H1 (cell line): ENCODE data around the gene FXYD3. TPM values are rescaled to one million over a fixed set of nuclear protein-coding genes. Genes with fewer than 3 reads are reported as not detected.

Experiments
- CTBP2 ChIP-seq: IDR thresholded peaks from 2 replicates; pipeline ENCODE4 v1.7.0; 2011; ENCODE audit warnings: borderline replicate concordance, mild to moderate bottlenecking, moderate library complexity, mixed read lengths, low read length; ENCODE audit not compliant: insufficient read depth, insufficient read length
- NANOG ChIP-seq: IDR thresholded peaks from 2 replicates; pipeline ENCODE4 v1.6.1; 2011; ENCODE audit warnings: low read length, low read depth, mild to moderate bottlenecking, inconsistent platforms; ENCODE audit not compliant: insufficient read depth, poor library complexity, severe bottlenecking
- NRF1 ChIP-seq: IDR thresholded peaks from 2 replicates; pipeline ENCODE4 v1.6.1; 2011; ENCODE audit warnings: mild to moderate bottlenecking, low read depth, low read length, improper control_type of control experiment
- SAP30 ChIP-seq: fragments of 300-600 bp; sonication (generic); IDR thresholded peaks from 2 replicates; pipeline ENCODE4 v1.7.1; 2012; ENCODE audit warnings: low read length, moderate library complexity, mild to moderate bottlenecking, inconsistent platforms; ENCODE audit not compliant: insufficient read depth, insufficient replicate concordance
- SRF ChIP-seq: IDR thresholded peaks from 2 replicates; pipeline ENCODE4 v1.6.1; 2011; ENCODE audit warnings: mild to moderate bottlenecking, low read depth, low read length, moderate library complexity
- TAF1 ChIP-seq: IDR thresholded peaks from 2 replicates; pipeline ENCODE4 v1.6.1; 2011; ENCODE audit warnings: mild to moderate bottlenecking, low read depth, low read length
- TBP ChIP-seq: IDR thresholded peaks from 2 replicates; pipeline ENCODE4 v1.6.1; 2011; ENCODE audit warnings: low read depth, low read length, improper control_type of control experiment
- polyA plus RNA-seq, 7 experiments: library from polyadenylated mRNA; depleted of rRNA in 3 of 7; stranded (reverse) in 5 of 7; unstranded in 2 of 7; fragments of >200 nt in 5 of 7; fragments of 200-250 nt in 2 of 7; gene quantifications; 1 replicate in 5 of 7; 2 replicates in 1 of 7; 4 replicates in 1 of 7; pipeline versions ENCODE4 v1.2.1 to v1.2.3, GENCODE V29; 2011 to 2013; ENCODE audit warnings: missing spikeins in 2 of 7, mixed read lengths in 2 of 7
- total RNA-seq: library from RNA; stranded (reverse); fragmentation: NEBNext Ultra II Directional; extraction: Animal tissue kit (Norgen Biotek cat#: 25700); gene quantifications from 2 replicates; pipeline ENCODE4 v1.2.1, GENCODE V29; 2021
- TF ChIP-seq, protein P1 (sequence below): IDR thresholded peaks from 2 replicates; pipeline ENCODE4 v1.6.1; 2011; ENCODE audit warnings: low read depth, mild to moderate bottlenecking, low read length; ENCODE audit not compliant: insufficient read depth
- TF ChIP-seq, protein P2 (sequence below): IDR thresholded peaks from 2 replicates; pipeline ENCODE4 v1.6.1; 2012; ENCODE audit warnings: low read length, inconsistent platforms

The FXYD3 gene
- total and polyA plus RNA-seq, 2 of the 8 experiments (the other 6 are each of a cell fraction or from before 2014, with no cell fraction given): 0.33 TPM; not detected in 1

DNA sequence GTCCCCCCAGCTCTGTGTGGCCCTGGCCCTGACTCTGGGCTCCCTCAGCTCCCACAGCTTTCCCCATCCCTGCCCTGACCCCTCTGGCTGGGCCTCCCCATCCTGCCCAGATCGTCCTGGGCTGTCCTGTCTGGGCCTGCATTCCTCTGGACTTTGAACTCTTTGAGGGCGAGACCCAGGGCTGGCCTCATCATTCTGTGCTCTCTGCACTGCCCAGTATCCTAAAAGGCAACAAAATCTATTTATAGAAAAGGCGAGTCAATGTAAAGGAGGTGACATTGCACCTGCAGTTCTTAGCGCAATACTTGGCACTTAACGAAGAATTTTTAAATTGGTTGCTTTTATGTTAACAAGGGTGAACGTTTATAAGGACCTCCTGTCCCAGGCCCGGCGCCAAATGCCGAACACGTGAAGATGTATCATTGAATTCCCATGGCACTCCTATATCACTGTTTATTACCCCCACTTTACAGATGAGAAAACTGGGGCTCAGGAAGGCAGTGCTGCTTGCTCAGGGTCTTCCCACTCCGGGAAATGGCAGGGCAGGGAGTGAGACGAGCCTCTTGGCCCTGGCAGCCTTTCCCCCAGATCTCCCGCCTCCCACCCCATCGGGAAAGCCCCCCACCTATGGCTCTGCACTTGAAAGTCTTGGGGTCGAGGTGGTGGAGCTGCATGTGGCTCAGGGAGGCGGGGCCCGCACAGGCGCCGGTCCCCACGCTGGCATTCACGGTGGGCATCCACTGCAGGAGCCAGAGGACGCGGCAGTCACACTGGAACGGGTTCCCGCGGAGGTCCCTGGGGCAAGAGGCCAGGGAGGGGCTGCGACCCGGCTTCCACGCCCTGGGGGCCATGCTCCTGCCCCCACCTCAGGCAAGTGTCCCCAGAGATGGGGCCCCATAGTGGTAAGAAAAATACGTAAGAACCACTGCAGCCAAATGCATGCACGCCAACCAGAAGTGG is 15.4 kb downstream of the FXYD3 start (continued):
- no peak for TF ChIP-seq TAF1
- TF ChIP-seq, protein P1, sequence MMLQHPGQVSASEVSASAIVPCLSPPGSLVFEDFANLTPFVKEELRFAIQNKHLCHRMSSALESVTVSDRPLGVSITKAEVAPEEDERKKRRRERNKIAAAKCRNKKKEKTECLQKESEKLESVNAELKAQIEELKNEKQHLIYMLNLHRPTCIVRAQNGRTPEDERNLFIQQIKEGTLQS: no peak
- TF ChIP-seq SAP30: no peak
- no peak for TF ChIP-seq NRF1
- no peak for TF ChIP-seq NANOG
- TF ChIP-seq SRF: no peak
- no peak for TF ChIP-seq CTBP2
- no peak for TF ChIP-seq TBP
- TF ChIP-seq, protein P2, sequence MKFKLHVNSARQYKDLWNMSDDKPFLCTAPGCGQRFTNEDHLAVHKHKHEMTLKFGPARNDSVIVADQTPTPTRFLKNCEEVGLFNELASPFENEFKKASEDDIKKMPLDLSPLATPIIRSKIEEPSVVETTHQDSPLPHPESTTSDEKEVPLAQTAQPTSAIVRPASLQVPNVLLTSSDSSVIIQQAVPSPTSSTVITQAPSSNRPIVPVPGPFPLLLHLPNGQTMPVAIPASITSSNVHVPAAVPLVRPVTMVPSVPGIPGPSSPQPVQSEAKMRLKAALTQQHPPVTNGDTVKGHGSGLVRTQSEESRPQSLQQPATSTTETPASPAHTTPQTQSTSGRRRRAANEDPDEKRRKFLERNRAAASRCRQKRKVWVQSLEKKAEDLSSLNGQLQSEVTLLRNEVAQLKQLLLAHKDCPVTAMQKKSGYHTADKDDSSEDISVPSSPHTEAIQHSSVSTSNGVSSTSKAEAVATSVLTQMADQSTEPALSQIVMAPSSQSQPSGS: no peak
